Neuronal stem cell (in vitro differentiated cells): ENCODE measurements around the gene YBX3.

ENCODE experiments used
- DNase-seq: peaks from one replicate; pipeline ENCODE4 v3.0.0-alpha.2; 2013; ENCODE audit warnings: low spot score
- H2AFZ ChIP-seq: one replicate; pipeline ENCODE4 v1.6.1; 2013; ENCODE audit warnings: mild to moderate bottlenecking, low read length, inconsistent platforms
- H2AK5ac ChIP-seq: 2 replicates; pipeline ENCODE4 v1.6.1; 2013; ENCODE audit warnings: low read depth, mild to moderate bottlenecking, inconsistent platforms, low read length, moderate library complexity, mixed read lengths
- H2BK120ac ChIP-seq: 2 replicates; pipeline ENCODE4 v1.6.1; 2013; ENCODE audit warnings: low read depth, mild to moderate bottlenecking, inconsistent platforms, low read length, moderate library complexity, mixed read lengths
- H2BK12ac ChIP-seq: one replicate; pipeline ENCODE4 v1.6.1; 2013; ENCODE audit warnings: low read length, inconsistent platforms
- H2BK15ac ChIP-seq: 2 replicates; pipeline ENCODE4 v1.6.1; 2013; ENCODE audit warnings: mild to moderate bottlenecking, low read length, inconsistent platforms, mixed read lengths
- H2BK5ac ChIP-seq: one replicate; pipeline ENCODE4 v1.6.1; 2013; ENCODE audit warnings: inconsistent platforms, mild to moderate bottlenecking, low read length, moderate library complexity
- H3K14ac ChIP-seq: one replicate; pipeline ENCODE4 v1.6.1; 2013; ENCODE audit warnings: low read length, inconsistent platforms
- H3K18ac ChIP-seq: 2 replicates; pipeline ENCODE4 v1.6.1; 2013; ENCODE audit warnings: low read length, inconsistent platforms
- H3K23ac ChIP-seq: 2 replicates; pipeline ENCODE4 v1.6.1; 2013; ENCODE audit warnings: low read depth, mild to moderate bottlenecking, mixed read lengths, low read length, inconsistent platforms; ENCODE audit not compliant: poor library complexity
- H3K27ac ChIP-seq: replicated peaks from 3 replicates; pipeline ENCODE4 v1.5.1; 2013; ENCODE audit warnings: low read length, inconsistent platforms
- H3K27me3 ChIP-seq, 3 experiments: 2 replicates each; pipeline ENCODE4 v1.6.1; 2013; ENCODE audit warnings: low read length in 3 of 3, mild to moderate bottlenecking in 2 of 3, inconsistent platforms in 1 of 3, low read depth in 1 of 3, mixed read lengths in 1 of 3, moderate library complexity in 1 of 3; ENCODE audit not compliant: control insufficient read depth in 3 of 3, insufficient read depth in 3 of 3
- H3K36me3 ChIP-seq, 2 donors: replicated peaks in 1 of 2; 2 replicates each; pipeline ENCODE4 v1.6.1; 2013; ENCODE audit warnings: low read length in 2 of 2; ENCODE audit not compliant: control insufficient read depth in 2 of 2, insufficient read depth in 2 of 2
- H3K4ac ChIP-seq: 2 replicates; pipeline ENCODE4 v1.6.1; 2013; ENCODE audit warnings: inconsistent platforms, mild to moderate bottlenecking, low read length, moderate library complexity
- H3K4me1 ChIP-seq, 2 donors: 1 replicate in 1 of 2; 2 replicates in 1 of 2; pipeline ENCODE4 v1.6.1; 2013; ENCODE audit warnings: low read length in 2 of 2, low read depth in 1 of 2; ENCODE audit not compliant: control insufficient read depth in 2 of 2, insufficient read depth in 1 of 2
- H3K4me2 ChIP-seq: one replicate; pipeline ENCODE4 v1.6.1; 2013; ENCODE audit warnings: mild to moderate bottlenecking, low read length, inconsistent platforms; ENCODE audit not compliant: insufficient read depth, poor library complexity, severe bottlenecking
- H3K4me3 ChIP-seq, 2 donors: 2 replicates each; pipeline ENCODE4 v1.5.1; 2013; ENCODE audit warnings: low read length in 2 of 2, mild to moderate bottlenecking in 2 of 2, inconsistent platforms in 1 of 2, moderate library complexity in 1 of 2
- H3K79me1 ChIP-seq: one replicate; pipeline ENCODE4 v1.6.1; 2013; ENCODE audit warnings: low read depth, mild to moderate bottlenecking, inconsistent platforms, low read length, moderate library complexity
- H3K9ac ChIP-seq: one replicate; pipeline ENCODE4 v1.6.1; 2013; ENCODE audit warnings: mild to moderate bottlenecking, low read depth, low read length, inconsistent platforms; ENCODE audit not compliant: poor library complexity
- H3K9me3 ChIP-seq, 2 donors: replicated peaks in 1 of 2; 2 replicates each; pipeline versions ENCODE3 to v1.6.1; 2013; ENCODE audit warnings: low read length in 2 of 2, mild to moderate bottlenecking in 2 of 2, inconsistent platforms in 1 of 2, low read depth in 1 of 2, mixed read lengths in 1 of 2, moderate library complexity in 1 of 2; ENCODE audit not compliant: control insufficient read depth in 2 of 2, insufficient read depth in 1 of 2
- H4K8ac ChIP-seq: one replicate; pipeline ENCODE4 v1.6.1; 2013; ENCODE audit warnings: low read depth, mild to moderate bottlenecking, inconsistent platforms, low read length, moderate library complexity
- H4K91ac ChIP-seq: one replicate; pipeline ENCODE4 v1.6.1; 2013; ENCODE audit warnings: low read length, low read depth, mild to moderate bottlenecking, inconsistent platforms; ENCODE audit not compliant: poor library complexity
- WGBS, 2 donors: extraction: QIAGEN DNeasy Blood & Tissue Kit; methylation state at CpG; one replicate each; pipeline ENCODE4 v1.1.7; 2013; ENCODE audit warnings: missing lambda C conversion rate in 2 of 2, mixed read lengths in 1 of 2; ENCODE audit not compliant: insufficient read length in 2 of 2, insufficient replicate concordance in 1 of 2; ENCODE audit errors: extremely low coverage in 2 of 2; 5-methylcytosine and 5-hydroxymethylcytosine counted together

Gene YBX3

DNA sequence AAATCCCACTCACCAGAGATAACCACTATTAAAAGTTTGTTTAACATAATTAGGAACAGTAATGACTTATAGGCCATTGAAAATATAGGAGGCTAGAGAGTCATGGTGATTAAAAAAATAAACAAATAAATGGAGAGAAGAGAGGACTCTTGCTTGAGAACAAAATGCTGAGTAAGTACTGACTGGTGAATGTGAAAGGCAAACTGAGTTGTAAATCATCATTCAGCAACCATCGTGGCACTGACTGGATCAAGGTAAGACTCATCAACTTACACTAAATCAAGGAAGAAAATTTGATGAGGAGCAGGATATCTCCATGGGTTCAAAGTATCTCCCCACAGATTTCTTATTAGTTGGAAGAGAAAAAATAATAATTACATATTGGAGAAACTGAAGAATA lies 14.1 kb upstream of the YBX3 start:
- no peaks in the 10 kb centered on the region for H3K79me1 ChIP-seq
- H2BK5ac ChIP-seq: no peak overlapping the region
- H2BK12ac ChIP-seq: no peak overlapping the region
- no peaks in the 10 kb centered on the region for H3K4me1 ChIP-seq
- no peak overlapping the region for H3K14ac ChIP-seq
- peaks cover 0 to 36% (median 0%) of the 10 kb centered on the region in 3 experiments for H3K27me3 ChIP-seq
- H3K23ac ChIP-seq: no peak overlapping the region
- H3K18ac ChIP-seq: no peak overlapping the region
- no peak overlapping the region for H3K4me2 ChIP-seq
- H2BK15ac ChIP-seq: no peak overlapping the region
- H3K27ac ChIP-seq: no peak overlapping the region
- H2BK120ac ChIP-seq: no peak overlapping the region
- no peak overlapping the region for H4K8ac ChIP-seq
- no peak overlapping the region for H3K4ac ChIP-seq
- no peaks in the 10 kb centered on the region for H3K9me3 ChIP-seq
- no peak for DNase-seq
- no CpG with 5 or more reads among the region's 1 CpG for WGBS, 2 donors
- H3K9ac ChIP-seq: no peak overlapping the region
- H4K91ac ChIP-seq: no peak overlapping the region
- no peak overlapping the region for H2AFZ ChIP-seq
- H3K36me3 ChIP-seq: no peaks in the 10 kb centered on the region
- H2AK5ac ChIP-seq: no peak overlapping the region
- no peak overlapping the region for H3K4me3 ChIP-seq

DNA sequence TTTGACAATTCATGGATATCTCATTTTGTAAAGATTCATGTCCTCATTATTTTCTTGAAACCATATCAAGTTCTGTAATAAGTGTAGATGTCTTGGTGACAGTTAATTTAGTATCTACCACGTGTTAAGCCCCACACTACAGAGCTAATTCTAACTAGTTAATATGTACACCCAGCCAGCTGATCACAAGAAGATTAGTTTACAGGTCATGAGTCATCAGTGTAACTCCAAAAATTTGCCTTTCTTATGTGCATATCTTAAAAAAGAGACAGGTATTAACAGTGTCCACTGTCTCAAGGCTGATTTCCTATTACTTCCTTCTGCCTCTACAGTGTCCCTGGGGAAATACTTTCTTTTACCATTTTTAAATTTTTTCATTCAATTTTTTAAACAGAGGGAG lies 13.3 kb upstream of the YBX3 start:
- Histone ChIP-seq H3K27ac (no peak overlapping the region), H2BK120ac (no peak overlapping the region), H3K23ac (no peak overlapping the region), H3K27me3 (peaks cover 0 to 43% (median 0%) of the 10 kb centered on the region in 3 experiments), H2BK15ac (no peak overlapping the region), H3K9ac (no peak overlapping the region), H4K8ac (no peak overlapping the region), H3K4me1 (no peaks in the 10 kb centered on the region), H3K9me3 (no peaks in the 10 kb centered on the region), H3K4ac (no peak overlapping the region), H2AFZ (no peak overlapping the region), H3K79me1 (no peaks in the 10 kb centered on the region), H2BK12ac (no peak overlapping the region), H3K18ac (no peak overlapping the region), H2AK5ac (no peak overlapping the region), H3K36me3 (no peaks in the 10 kb centered on the region), H3K4me3 (no peak overlapping the region), H3K14ac (no peak overlapping the region), H3K4me2 (no peak overlapping the region), H4K91ac (no peak overlapping the region), H2BK5ac (no peak overlapping the region)
- DNase-seq: no peak
- no CpG with 5 or more reads among the region's 1 CpG for WGBS, 2 donors

DNA sequence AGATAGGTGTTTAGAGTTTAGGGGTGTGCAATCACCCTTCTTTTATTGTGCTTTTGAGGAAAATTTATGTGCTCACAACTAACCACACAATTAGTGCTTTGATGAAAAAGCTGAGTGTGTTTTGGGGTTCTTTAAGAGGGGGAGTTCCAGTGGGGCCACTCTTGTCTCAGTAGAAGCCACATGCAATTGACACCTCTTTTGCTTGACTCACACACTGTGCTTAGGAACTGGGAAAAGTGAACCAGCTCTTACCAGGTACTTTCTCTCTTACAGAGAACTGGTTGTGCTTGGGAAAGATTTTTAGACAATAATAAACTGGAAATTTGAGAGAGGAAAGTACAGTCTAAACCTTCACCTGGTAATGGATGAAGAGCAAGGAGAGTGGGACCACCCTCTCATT lies 12.3 kb upstream of the YBX3 start:
- no peak overlapping the region for H2BK120ac ChIP-seq
- H3K4me3 ChIP-seq: no peak overlapping the region
- no peak overlapping the region for H2AFZ ChIP-seq
- H3K79me1 ChIP-seq: no peaks in the 10 kb centered on the region
- no peak overlapping the region for H3K4me2 ChIP-seq
- H3K14ac ChIP-seq: no peak overlapping the region
- no peak overlapping the region for H2BK5ac ChIP-seq
- no peak overlapping the region for H2BK15ac ChIP-seq
- H2BK12ac ChIP-seq: no peak overlapping the region
- H3K9ac ChIP-seq: no peak overlapping the region
- no peak overlapping the region for H3K4ac ChIP-seq
- no peak overlapping the region for H2AK5ac ChIP-seq
- DNase-seq: no peak
- H4K8ac ChIP-seq: no peak overlapping the region
- H4K91ac ChIP-seq: no peak overlapping the region
- H3K9me3 ChIP-seq: no peaks in the 10 kb centered on the region
- no peak overlapping the region for H3K27ac ChIP-seq
- no peaks in the 10 kb centered on the region for H3K4me1 ChIP-seq
- no peak overlapping the region for H3K23ac ChIP-seq
- peaks cover 0 to 47% (median 0%) of the 10 kb centered on the region in 3 experiments for H3K27me3 ChIP-seq
- no peaks in the 10 kb centered on the region for H3K36me3 ChIP-seq
- H3K18ac ChIP-seq: no peak overlapping the region

DNA sequence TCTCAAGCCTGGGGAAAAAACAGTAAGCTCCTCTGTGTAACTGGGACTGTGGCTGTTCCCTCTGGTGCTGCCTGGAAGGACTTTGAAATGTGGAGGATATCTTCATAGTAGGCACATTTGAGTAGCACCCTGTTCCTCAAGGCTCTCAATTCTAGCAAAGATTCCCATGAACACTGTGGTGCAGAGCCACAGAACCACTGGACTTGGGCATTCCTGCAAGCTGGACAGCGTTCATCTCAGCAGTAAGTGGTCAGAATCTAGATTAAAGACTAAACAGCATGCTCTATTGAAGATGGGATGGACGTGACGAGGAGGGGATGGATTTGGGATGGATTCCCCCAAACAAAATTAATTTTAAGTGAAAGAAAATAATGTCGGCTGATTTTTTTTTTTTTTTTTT lies 9.4 kb upstream of the YBX3 start:
- no peaks in the 10 kb centered on the region for H3K4me1 ChIP-seq
- no peak overlapping the region for H3K4me3 ChIP-seq
- no peak for DNase-seq
- no peak overlapping the region for H2BK120ac ChIP-seq
- H3K18ac ChIP-seq: no peak overlapping the region
- H2BK5ac ChIP-seq: no peak overlapping the region
- H3K23ac ChIP-seq: no peak overlapping the region
- no peak overlapping the region for H3K27ac ChIP-seq
- no peak overlapping the region for H4K8ac ChIP-seq
- H3K9me3 ChIP-seq: no peaks in the 10 kb centered on the region
- no peak overlapping the region for H2BK15ac ChIP-seq
- WGBS, 2 donors: no CpG with 5 or more reads among the region's 4 CpGs
- H3K36me3 ChIP-seq: no peaks in the 10 kb centered on the region
- peaks cover 0 to 56% (median 0%) of the 10 kb centered on the region in 3 experiments for H3K27me3 ChIP-seq
- no peak overlapping the region for H3K14ac ChIP-seq
- H3K4ac ChIP-seq: no peak overlapping the region
- H2AFZ ChIP-seq: no peak overlapping the region
- no peak overlapping the region for H4K91ac ChIP-seq
- H3K4me2 ChIP-seq: no peak overlapping the region
- H3K9ac ChIP-seq: no peak overlapping the region
- no peak overlapping the region for H2AK5ac ChIP-seq
- no peak overlapping the region for H2BK12ac ChIP-seq
- no peaks in the 10 kb centered on the region for H3K79me1 ChIP-seq
